ENCODE results near the gene AGAP3. TPM values are rescaled to one million over a fixed set of nuclear protein-coding genes. Genes with fewer than 3 reads are reported as not detected.

Gene AGAP3
- total RNA-seq, 2 experiments from 2014 or later, result 30.0 to 36.2 TPM

GRCh38 chr7:151124481-151124880, 38.2 kb downstream of the AGAP3 start:
- Mint-ChIP-seq H3K4me3 (no peak overlapping the region), H3K27ac (no peak overlapping the region), H3K27me3 (peaks cover 3% of the 10 kb centered on the region), H3K36me3 (no peaks in the 10 kb centered on the region), H3K4me1 (no peaks in the 10 kb centered on the region), H3K9me3 (ENCODE audit: low read depth) (no peaks in the 10 kb centered on the region)
- CTCF ChIA-PET, result interaction anchor here (0.7 to 4.1 kb wide), 52 partner anchors 8 to 248 kb away, joined by 3 to 60 read pairs (median 6); partner anchors contain the start of genes ABCB8, ABCF2 and TMUB1
- DNase-seq, result no peak
- no peak for ATAC-seq

GRCh38 chr7:151124899-151125399, 38.7 kb downstream of the AGAP3 start:
- H3K4me1 Mint-ChIP-seq, result peaks cover 1% of the 10 kb centered on the region
- no peak for DNase-seq
- H3K36me3 Mint-ChIP-seq, result no peaks in the 10 kb centered on the region
- no peak overlapping the region for H3K4me3 Mint-ChIP-seq
- CTCF ChIA-PET, result interaction anchor here (1.0 to 4.1 kb wide), 23 partner anchors 9 to 167 kb away, joined by 3 to 60 read pairs (median 6); partner anchors contain the start of gene ABCF2
- H3K27me3 Mint-ChIP-seq, result peaks cover 3% of the 10 kb centered on the region
- H3K9me3 Mint-ChIP-seq (ENCODE audit: low read depth), result no peaks in the 10 kb centered on the region
- H3K27ac Mint-ChIP-seq, result no peak overlapping the region
- no peak for ATAC-seq

- CTCF ChIA-PET, result interaction anchor here (0.8 to 4.1 kb wide), 3 partner anchors 44 to 120 kb away, joined by 3 to 60 read pairs (median 24); no protein-coding TSS in a partner anchor
- Mint-ChIP-seq H3K36me3 (no peaks in the 10 kb centered on the region), H3K27ac (no peak overlapping the region), H3K4me1 (peaks cover 3% of the 10 kb centered on the region), H3K9me3 (ENCODE audit: low read depth) (no peaks in the 10 kb centered on the region), H3K4me3 (no peak overlapping the region), H3K27me3 (peaks cover 3% of the 10 kb centered on the region)
- ATAC-seq (no peak), DNase-seq (no peak)
Measured at GRCh38 chr7:151125470-151125845, 39.2 kb downstream of the AGAP3 start.

GRCh38 chr7:151125846-151126481, 39.7 kb downstream of the AGAP3 start:
- H3K27me3 Mint-ChIP-seq, result peaks cover 3% of the 10 kb centered on the region
- H3K27ac Mint-ChIP-seq, result no peak overlapping the region
- no peak for ATAC-seq
- no peaks in the 10 kb centered on the region for H3K9me3 Mint-ChIP-seq (ENCODE audit: low read depth)
- no peak for DNase-seq
- no peaks in the 10 kb centered on the region for H3K36me3 Mint-ChIP-seq
- CTCF ChIA-PET, result interaction anchor here (0.8 to 4.1 kb wide), 3 partner anchors 43 to 119 kb away, joined by 3 to 60 read pairs (median 24); no protein-coding TSS in a partner anchor
- H3K4me3 Mint-ChIP-seq, result no peak overlapping the region
- peaks cover 3% of the 10 kb centered on the region for H3K4me1 Mint-ChIP-seq

GRCh38 chr7:151126491-151127137, 40.3 kb downstream of the AGAP3 start:
- CTCF ChIA-PET, result interaction anchor here (0.6 to 1.1 kb wide), 2 partner anchors 30 to 117 kb away, joined by 3 read pairs; no protein-coding TSS in a partner anchor
- ATAC-seq, result no peak
- Mint-ChIP-seq H3K36me3 (no peaks in the 10 kb centered on the region), H3K27ac (no peak overlapping the region), H3K4me3 (no peak overlapping the region), H3K4me1 (peaks cover 3% of the 10 kb centered on the region), H3K27me3 (peaks cover 3% of the 10 kb centered on the region), H3K9me3 (ENCODE audit: low read depth) (no peaks in the 10 kb centered on the region)
- no peak for DNase-seq

- DNase-seq (no peak), ATAC-seq (no peak)
- no peak overlapping the region for H3K27ac Mint-ChIP-seq
- CTCF ChIA-PET, result interaction anchor here (1.2 to 1.3 kb wide), 2 partner anchors 37 to 230 kb away, joined by 3 read pairs; no protein-coding TSS in a partner anchor
- peaks cover 3% of the 10 kb centered on the region for H3K4me1 Mint-ChIP-seq
- no peak overlapping the region for H3K4me3 Mint-ChIP-seq
- no peaks in the 10 kb centered on the region for H3K9me3 Mint-ChIP-seq (ENCODE audit: low read depth)
- peaks cover 3% of the 10 kb centered on the region for H3K27me3 Mint-ChIP-seq
- H3K36me3 Mint-ChIP-seq, result no peaks in the 10 kb centered on the region
Measured at GRCh38 chr7:151128144-151128543, 41.9 kb downstream of the AGAP3 start.

- peaks cover 3% of the 10 kb centered on the region for H3K4me1 Mint-ChIP-seq
- H3K36me3 Mint-ChIP-seq, result no peaks in the 10 kb centered on the region
- CTCF ChIA-PET, result interaction anchor here (1.2 to 1.3 kb wide), 2 partner anchors 176 to 230 kb away, joined by 3 read pairs; no protein-coding TSS in a partner anchor
- H3K4me3 Mint-ChIP-seq, result no peak overlapping the region
- H3K9me3 Mint-ChIP-seq (ENCODE audit: low read depth), result no peaks in the 10 kb centered on the region
- DNase-seq, result no peak
- no peak overlapping the region for H3K27ac Mint-ChIP-seq
- peaks cover 3% of the 10 kb centered on the region for H3K27me3 Mint-ChIP-seq
- no peak for ATAC-seq
Measured at GRCh38 chr7:151128716-151129115, 42.4 kb downstream of the AGAP3 start.

- CTCF ChIA-PET, result interaction anchor here (0.9 to 1.4 kb wide), 5 partner anchors 21 to 231 kb away, joined by 3 read pairs; no protein-coding TSS in a partner anchor
- ATAC-seq (no peak), DNase-seq (no peak)
- no peak overlapping the region for H3K27ac Mint-ChIP-seq
- no peak overlapping the region for H3K4me3 Mint-ChIP-seq
- peaks cover 3% of the 10 kb centered on the region for H3K4me1 Mint-ChIP-seq
- no peaks in the 10 kb centered on the region for H3K36me3 Mint-ChIP-seq
- no peaks in the 10 kb centered on the region for H3K9me3 Mint-ChIP-seq (ENCODE audit: low read depth)
- H3K27me3 Mint-ChIP-seq, result peaks cover 3% of the 10 kb centered on the region
Measured at GRCh38 chr7:151129117-151129959, 43.1 kb downstream of the AGAP3 start.

GRCh38 chr7:151129960-151130591, 43.8 kb downstream of the AGAP3 start:
- DNase-seq (no peak), ATAC-seq (no peak)
- CTCF ChIA-PET, result interaction anchor here (0.9 to 1.4 kb wide), 4 partner anchors 22 to 175 kb away, joined by 3 read pairs; no protein-coding TSS in a partner anchor
- no peaks in the 10 kb centered on the region for H3K9me3 Mint-ChIP-seq (ENCODE audit: low read depth)
- no peaks in the 10 kb centered on the region for H3K27me3 Mint-ChIP-seq
- H3K27ac Mint-ChIP-seq, result no peak overlapping the region
- H3K4me3 Mint-ChIP-seq, result no peak overlapping the region
- H3K36me3 Mint-ChIP-seq, result no peaks in the 10 kb centered on the region
- peaks cover 3% of the 10 kb centered on the region for H3K4me1 Mint-ChIP-seq

GRCh38 chr7:151130741-151131157, 44.5 kb downstream of the AGAP3 start:
- Mint-ChIP-seq H3K4me3 (no peak overlapping the region), H3K36me3 (no peaks in the 10 kb centered on the region), H3K27ac (no peak overlapping the region), H3K27me3 (no peaks in the 10 kb centered on the region), H3K4me1 (peaks cover 3% of the 10 kb centered on the region), H3K9me3 (ENCODE audit: low read depth) (no peaks in the 10 kb centered on the region)
- CTCF ChIA-PET, result interaction anchor here (0.9 to 1.4 kb wide), 3 partner anchors 23 to 114 kb away, joined by 3 read pairs; no protein-coding TSS in a partner anchor
- DNase-seq (no peak), ATAC-seq (no peak)

GRCh38 chr7:151131224-151131591, 44.9 kb downstream of the AGAP3 start:
- ATAC-seq (no peak), DNase-seq (no peak)
- CTCF ChIA-PET, result no interaction called here
- Mint-ChIP-seq H3K36me3 (no peaks in the 10 kb centered on the region), H3K4me1 (peaks cover 3% of the 10 kb centered on the region), H3K9me3 (ENCODE audit: low read depth) (no peaks in the 10 kb centered on the region), H3K4me3 (no peak overlapping the region), H3K27ac (no peak overlapping the region), H3K27me3 (no peaks in the 10 kb centered on the region)

GRCh38 chr7:151131592-151132293, 45.5 kb downstream of the AGAP3 start:
- H3K27ac Mint-ChIP-seq, result no peak overlapping the region
- CTCF ChIA-PET, result interaction anchor here (1.2 kb wide), 1 partner anchor 8 kb away, joined by 4 read pairs; no protein-coding TSS in a partner anchor
- H3K27me3 Mint-ChIP-seq, result no peaks in the 10 kb centered on the region
- no peaks in the 10 kb centered on the region for H3K9me3 Mint-ChIP-seq (ENCODE audit: low read depth)
- H3K4me1 Mint-ChIP-seq, result peaks cover 3% of the 10 kb centered on the region
- H3K4me3 Mint-ChIP-seq, result no peak overlapping the region
- H3K36me3 Mint-ChIP-seq, result no peaks in the 10 kb centered on the region
- ATAC-seq, result no peak
- DNase-seq, result no peak

All from activated CD8-positive, alpha-beta memory T cell treated with anti-CD3 and anti-CD28 coated beads, Interleukin-2, amount 10 ng/mL, durations not matched to agents 7 days and 5 days (primary cell).